Liver (tissue), 9 donors: ENCODE data around the gene KIAA1755. TPM values are rescaled to one million over a fixed set of nuclear protein-coding genes. Genes with fewer than 3 reads are reported as not detected.

ENCODE experiments used
- DNase-seq: peaks from one replicate; pipeline ENCODE4 v3.0.0-alpha.2; 2017; ENCODE audit warnings: low spot score
- H3K27ac ChIP-seq, 2 donors: one replicate each; pipeline ENCODE4 v1.7.0; 2013; ENCODE audit warnings: inconsistent platforms in 2 of 2, low read length in 2 of 2, control low read depth in 1 of 2, low read depth in 1 of 2, mild to moderate bottlenecking in 1 of 2
- H3K27me3 ChIP-seq, 4 donors: one replicate each; pipeline versions ENCODE4 v1.6.1 to v1.7.0; 2013; ENCODE audit warnings: low read length in 3 of 4, inconsistent platforms in 1 of 4, mild to moderate bottlenecking in 1 of 4, moderate library complexity in 1 of 4; ENCODE audit not compliant: control insufficient read depth in 4 of 4, insufficient read depth in 4 of 4
- H3K36me3 ChIP-seq, 4 donors: one replicate each; pipeline versions ENCODE4 v1.6.1 to v1.7.0; 2013; ENCODE audit warnings: low read length in 3 of 4, mild to moderate bottlenecking in 3 of 4, low read depth in 1 of 4, moderate library complexity in 1 of 4; ENCODE audit not compliant: control insufficient read depth in 4 of 4, insufficient read depth in 3 of 4
- H3K4me1 ChIP-seq, 4 donors: one replicate each; pipeline versions ENCODE4 v1.6.1 to v1.7.0; 2013; ENCODE audit warnings: low read length in 3 of 4, mild to moderate bottlenecking in 3 of 4, moderate library complexity in 1 of 4; ENCODE audit not compliant: control insufficient read depth in 4 of 4, insufficient read depth in 4 of 4
- H3K4me3 ChIP-seq, 3 donors: one replicate each; pipeline versions ENCODE4 v1.6.1 to v1.7.0; 2013; ENCODE audit warnings: low read length in 3 of 3, control low read depth in 1 of 3, low read depth in 1 of 3, mild to moderate bottlenecking in 1 of 3
- H3K9ac ChIP-seq, 2 donors: one replicate each; pipeline ENCODE4 v1.7.0; 2013; ENCODE audit warnings: low read length in 2 of 2, mild to moderate bottlenecking in 2 of 2, moderate library complexity in 2 of 2, control low read depth in 1 of 2, low read depth in 1 of 2
- H3K9me3 ChIP-seq, 4 donors: one replicate each; pipeline versions ENCODE4 v1.6.1 to v1.7.0; 2013; ENCODE audit warnings: low read length in 3 of 4; ENCODE audit not compliant: control insufficient read depth in 4 of 4
- ATF3 ChIP-seq: IDR thresholded peaks from 2 replicates; pipeline ENCODE4 v1.6.1; 2016; ENCODE audit warnings: antibody characterized with exemption
- CTCF ChIP-seq: fragments of 150-350 bp; IDR thresholded peaks from 2 replicates; pipeline ENCODE4 v1.5.1; 2017; ENCODE audit warnings: improper control_type of control experiment, low read depth, low read length; ENCODE audit not compliant: missing input control
- EGR1 ChIP-seq, 2 donors: IDR thresholded peaks; 2 replicates each; pipeline ENCODE4 v1.6.1; 2016 to 2018; ENCODE audit warnings: antibody characterized with exemption in 2 of 2, low read depth in 2 of 2
- FOXA1 ChIP-seq: IDR thresholded peaks from 2 replicates; pipeline ENCODE4 v1.6.1; 2016; ENCODE audit warnings: antibody characterized with exemption
- FOXA2 ChIP-seq: IDR thresholded peaks from 2 replicates; pipeline ENCODE4 v1.6.1; 2016; ENCODE audit warnings: antibody characterized with exemption
- GABPA ChIP-seq, 2 donors: IDR thresholded peaks in 1 of 2; conservative IDR thresholded peaks in 1 of 2; 2 replicates each; pipeline ENCODE4 v1.6.1; 2016; ENCODE audit warnings: antibody characterized with exemption in 2 of 2, mild to moderate bottlenecking in 1 of 2, moderate library complexity in 1 of 2
- HNF4A ChIP-seq, 2 donors: conservative IDR thresholded peaks; 2 replicates each; pipeline ENCODE4 v1.6.1; 2016; ENCODE audit warnings: antibody characterized with exemption in 2 of 2, mild to moderate bottlenecking in 2 of 2
- HNF4G ChIP-seq: IDR thresholded peaks from 2 replicates; pipeline ENCODE4 v1.6.1; 2016; ENCODE audit warnings: antibody characterized with exemption
- JUND ChIP-seq, 2 donors: IDR thresholded peaks; 2 replicates each; pipeline ENCODE4 v1.6.1; 2016; ENCODE audit warnings: antibody characterized with exemption in 2 of 2
- MAX ChIP-seq: IDR thresholded peaks from 2 replicates; pipeline ENCODE4 v1.6.1; 2016; ENCODE audit warnings: antibody characterized with exemption
- NR2F2 ChIP-seq: IDR thresholded peaks from 2 replicates; pipeline ENCODE4 v1.6.1; 2016; ENCODE audit warnings: antibody characterized with exemption
- RAD21 ChIP-seq, 2 donors: IDR thresholded peaks; 2 replicates each; pipeline ENCODE4 v1.6.1; 2016; ENCODE audit warnings: antibody characterized with exemption in 2 of 2, mild to moderate bottlenecking in 2 of 2
- REST ChIP-seq: IDR thresholded peaks from 2 replicates; pipeline ENCODE4 v1.6.1; 2016; ENCODE audit warnings: antibody characterized with exemption, mild to moderate bottlenecking
- RXRA ChIP-seq, 2 donors: IDR thresholded peaks; 2 replicates each; pipeline ENCODE4 v1.6.1; 2017 to 2018; ENCODE audit warnings: antibody characterized with exemption in 2 of 2, mild to moderate bottlenecking in 1 of 2
- SP1 ChIP-seq: IDR thresholded peaks from 2 replicates; pipeline ENCODE4 v1.6.1; 2018; ENCODE audit warnings: antibody characterized with exemption, mild to moderate bottlenecking
- TAF1 ChIP-seq: conservative IDR thresholded peaks from 2 replicates; pipeline ENCODE4 v1.6.1; 2016; ENCODE audit warnings: antibody characterized with exemption, mild to moderate bottlenecking
- YY1 ChIP-seq: IDR thresholded peaks from 2 replicates; pipeline ENCODE4 v1.6.1; 2016; ENCODE audit warnings: antibody characterized with exemption, mild to moderate bottlenecking
- ZBTB33 ChIP-seq: IDR thresholded peaks from 2 replicates; pipeline ENCODE4 v1.6.1; 2016; ENCODE audit warnings: antibody characterized with exemption
- WGBS: extraction: QIAGEN DNeasy Blood & Tissue Kit; methylation state at CpG from one replicate; pipeline ENCODE4 v1.1.7; 2013; 5-methylcytosine and 5-hydroxymethylcytosine counted together
- polyA plus RNA-seq, 2 donors: library from polyadenylated mRNA; stranded (reverse) in 1 of 2; unstranded in 1 of 2; fragments of 200-250 nt in 1 of 2; fragments of >200 nt in 1 of 2; fragmentation: Nextera tagmentation in 1 of 2; extraction: Ambion mirVana in 1 of 2; gene quantifications; one replicate each; pipeline versions ENCODE4 v1.2.1 to v1.2.3, GENCODE V29; 2013 to 2015
- total RNA-seq, 2 donors: library from RNA; depleted of rRNA; stranded (reverse); fragments of >200 nt; gene quantifications; one replicate each; pipeline ENCODE4 v1.2.3, GENCODE V29; 2014
- donor health status: healthy.
- donor health status: healthy.
- donor health status: healthy.
- donor health status: healthy.
- donor health status: healthy.

KIAA1755 gene
- total and polyA plus RNA-seq, 4 donors = 0.09 to 1.4 (median 0.81) TPM

- no peak for TF ChIP-seq HNF4G
- no peak for TF ChIP-seq FOXA2
- TF ChIP-seq JUND (IDR thresholded peaks at IDR 0.05) = no peak
- TF ChIP-seq TAF1 = no peak
- TF ChIP-seq SP1 = no peak
- no peak for TF ChIP-seq FOXA1
- no peak for TF ChIP-seq RXRA (IDR thresholded peaks at IDR 0.05)
- TF ChIP-seq RAD21 (IDR thresholded peaks at IDR 0.05) = no peak
- no peak for TF ChIP-seq NR2F2
- no peak for TF ChIP-seq ATF3
- TF ChIP-seq YY1 = no peak
- no peak for TF ChIP-seq GABPA (IDR thresholded peaks at IDR 0.05 in 1 of 2, conservative IDR thresholded peaks at IDR 0.05 in 1 of 2)
- TF ChIP-seq HNF4A (conservative IDR thresholded peaks at IDR 0.05) = no peak
- TF ChIP-seq ZBTB33 = no peak
- no peak for TF ChIP-seq EGR1 (IDR thresholded peaks at IDR 0.05; ENCODE audit: low read depth in 2 of 2)
- no peak for TF ChIP-seq REST
- no peak for TF ChIP-seq MAX
- TF ChIP-seq CTCF = no peak
- Histone ChIP-seq H3K4me1 (no peaks in the 10 kb centered on the region), H3K36me3 (no peaks in the 10 kb centered on the region), H3K4me3 (no peak overlapping the region), H3K27ac (no peak overlapping the region), H3K9ac (no peak overlapping the region), H3K27me3 (no peaks in the 10 kb centered on the region), H3K9me3 (no peaks in the 10 kb centered on the region)
- no peak for DNase-seq
- 90% methylated on average over 23 of the region's 23 CpGs for WGBS
Measured at GRCh38 chr20:38215194-38216182, 45.0 kb downstream of the KIAA1755 start.
